Stimulated activated CD4-positive, alpha-beta T cell treated with anti-CD3 and anti-CD28 coated beads, Interleukin-4, amount 100 ng/mL, for 4 hours (primary cell): Measurements from ENCODE around the gene ATP7B.

Source experiments
- DNase-seq, 2 experiments: peaks; one replicate each; pipeline ENCODE4 v3.0.0-alpha.2; 2020

Gene ATP7B

GRCh38 chr13:51943721-51944120 is 67.5 kb downstream of the ATP7B start:
- DNase-seq, result no peak

GRCh38 chr13:51942189-51942588 is 69.1 kb downstream of the ATP7B start:
- no peak for DNase-seq

- DNase-seq, result no peak
Observed at GRCh38 chr13:51938454-51938853, 72.8 kb downstream of the ATP7B start.

- DNase-seq, result no peak
Observed at GRCh38 chr13:51937320-51938290, 73.6 kb downstream of the ATP7B start.

GRCh38 chr13:51935326-51936171 is 75.7 kb downstream of the ATP7B start:
- no peak for DNase-seq

GRCh38 chr13:51934461-51935087 is 76.7 kb downstream of the ATP7B start:
- no peak for DNase-seq

GRCh38 chr13:51933466-51934058 is 77.7 kb downstream of the ATP7B start:
- DNase-seq, result no peak

- DNase-seq, result no peak
Observed at GRCh38 chr13:51932231-51932630, 79.0 kb downstream of the ATP7B start.

GRCh38 chr13:51931606-51932005 is 79.6 kb downstream of the ATP7B start:
- DNase-seq, result no peak

GRCh38 chr13:51929699-51930098 is 81.6 kb downstream of the ATP7B start:
- DNase-seq, result no peak

GRCh38 chr13:51928231-51928630 is 83.0 kb downstream of the ATP7B start:
- DNase-seq, result no peak

GRCh38 chr13:51927129-51927528 is 84.1 kb downstream of the ATP7B start:
- no peak for DNase-seq

- no peak for DNase-seq
Observed at GRCh38 chr13:51926528-51926885, 84.7 kb downstream of the ATP7B start.

GRCh38 chr13:51925865-51926527 is 85.3 kb downstream of the ATP7B start:
- no peak for DNase-seq

- no peak for DNase-seq
Observed at GRCh38 chr13:51924756-51925544, 86.3 kb downstream of the ATP7B start.

GRCh38 chr13:51923983-51924539 is 87.2 kb downstream of the ATP7B start:
- no peak for DNase-seq

- DNase-seq, result no peak
Observed at GRCh38 chr13:51922771-51923480, 88.3 kb downstream of the ATP7B start.

GRCh38 chr13:51921790-51922740 is 89.2 kb downstream of the ATP7B start:
- DNase-seq, result no peak

- DNase-seq, result no peak
Observed at GRCh38 chr13:51920786-51921185, 90.5 kb downstream of the ATP7B start.
